ENCODE data around the gene YEATS4. TPM values are rescaled to one million over a fixed set of nuclear protein-coding genes. Genes with fewer than 3 reads are reported as not detected.

The YEATS4 gene
- 33.3 to 37.1 TPM (median 33.5 TPM) in 3 replicates for total RNA-seq (2021)
- Bru-seq, nascent RNA, result percentile 85 among the genes with signal in this experiment
- long read RNA-seq, experiment 1, transcript YEATS4-201 (7 exons, 1,434 nt), result major isoform, 75 of 82 reads
- long read RNA-seq, experiment 1, partial matches to known transcripts, result 1 of 82 reads
- long read RNA-seq, experiment 1, other reads (novel, unspliced or antisense), result 4 of 82 reads
- long read RNA-seq, experiment 2, transcript YEATS4-201 (7 exons, 1,434 nt), result major isoform, 28 of 59 reads
- long read RNA-seq, experiment 2, partial matches to known transcripts, result 5 of 59 reads
- long read RNA-seq, experiment 2, other reads (novel, unspliced or antisense), result 24 of 59 reads
- long read RNA-seq, experiment 3, transcript YEATS4-202 (5 exons, 1,100 nt), result minor isoform, 10 of 137 reads
- long read RNA-seq, experiment 3, transcript YEATS4-201 (7 exons, 1,434 nt), result major isoform, 115 of 137 reads
- long read RNA-seq, experiment 3, partial matches to known transcripts, result 2 of 137 reads
- long read RNA-seq, experiment 3, other reads (novel, unspliced or antisense), result 10 of 137 reads

GRCh38 chr12:69359531-69360347 lies at the start of gene YEATS4:
Gene YEATS4 (plus strand): TSS chr12:69359743. CDS start chr12:69359973, 230 bp downstream.
- peaks cover 18% of the 10 kb centered on the region for H3K36me3 Mint-ChIP-seq
- H3K4me3 Mint-ChIP-seq, result peak within 1 kb of the TSS; percentile 91
- CTCF ChIA-PET, result no interaction called here
- no peaks in the 10 kb centered on the region for H3K9me3 Mint-ChIP-seq
- POLR2A ChIA-PET, result interaction anchor here (0.9 kb wide), 1 partner anchor 10 kb away, joined by 3 read pairs; no protein-coding TSS in a partner anchor
- H3K27ac Mint-ChIP-seq, result peak within 1 kb of the TSS; percentile 98
- DNase-seq (ENCODE audit: low spot score), result peak; percentile 79
- peaks cover 21% of the 10 kb centered on the region for H3K4me1 Mint-ChIP-seq
- peak; percentile 82 for ATAC-seq
- no peaks in the 10 kb centered on the region for H3K27me3 Mint-ChIP-seq (ENCODE audit: low read depth)
- TF ChIP-seq TEAD1 (CRISPR knock-in tag; IDR thresholded peaks at IDR 0.05) (peak; percentile 47; the same call in 1 of the 2 replicates), GTF2I (CRISPR knock-in tag; conservative IDR thresholded peaks at IDR 0.05) (no peak), CDX4 (CRISPR knock-in tag; IDR thresholded peaks at IDR 0.05; ENCODE audit: borderline replicate concordance) (no peak), ZNF317 (CRISPR knock-in tag; IDR thresholded peaks at IDR 0.05; ENCODE audit: borderline replicate concordance, low read depth) (no peak), MLX (CRISPR knock-in tag; IDR thresholded peaks at IDR 0.05) (no peak), SMAD3 (CRISPR knock-in tag; IDR thresholded peaks at IDR 0.05; ENCODE audit: borderline replicate concordance) (peak; percentile 35; the same call in 1 of the 2 replicates), NFYB (CRISPR knock-in tag; conservative IDR thresholded peaks at IDR 0.05; ENCODE audit: low read depth) (no peak; the same call in 1 of the 2 replicates), ATF1 (CRISPR knock-in tag; IDR thresholded peaks at IDR 0.05) (no peak), AFF4 (CRISPR knock-in tag; IDR thresholded peaks at IDR 0.05; ENCODE audit: borderline replicate concordance) (no peak), ZMAT4 (CRISPR knock-in tag; IDR thresholded peaks at IDR 0.05) (no peak), FOXK1 (CRISPR knock-in tag; IDR thresholded peaks at IDR 0.05) (peak; percentile 38), JAZF1 (CRISPR knock-in tag; IDR thresholded peaks at IDR 0.05) (no peak), TEAD4 (CRISPR knock-in tag; IDR thresholded peaks at IDR 0.05) (no peak), MYBL2 (CRISPR knock-in tag; IDR thresholded peaks at IDR 0.05) (peak; percentile 59; the same call in 1 of the 2 replicates), PRRX2 (CRISPR knock-in tag; IDR thresholded peaks at IDR 0.05) (no peak), E2F4 (CRISPR knock-in tag; IDR thresholded peaks at IDR 0.05; ENCODE audit: borderline replicate concordance, low read depth) (no peak), AR (CRISPR knock-in tag; IDR thresholded peaks at IDR 0.05) (0 out of 2 replicates have a peak, but pooled peaks have one; percentile 48), STAT6 (CRISPR knock-in tag; conservative IDR thresholded peaks at IDR 0.05; ENCODE audit: low read depth) (no peak), PREB (CRISPR knock-in tag; IDR thresholded peaks at IDR 0.05; ENCODE audit: borderline replicate concordance) (0 out of 2 replicates have a peak, but pooled peaks have one; percentile 37)
